Tibial artery (tissue), 4 donors: ENCODE data around the gene ZPBP2.

ENCODE experiments used
- DNase-seq, 2 donors: peaks; one replicate each; pipeline ENCODE4 v3.0.0-alpha.2; 2019
- H3K27ac ChIP-seq, 2 donors: fragments of 200-600 bp; sonication (generic) in 1 of 2; 1 replicate in 1 of 2; 2 replicates in 1 of 2; pipeline ENCODE4 v1.5.1; 2018 to 2019; ENCODE audit warnings: mild to moderate bottlenecking in 1 of 2
- H3K27me3 ChIP-seq, 2 donors: fragments of 200-600 bp; sonication (generic) in 1 of 2; one replicate each; pipeline versions ENCODE4 v1.5.1 to v1.6.0; 2016 to 2019
- H3K36me3 ChIP-seq, 3 donors: fragments of 200-600 bp; sonication (generic) in 2 of 3; one replicate each; pipeline ENCODE4 v1.5.1; 2016 to 2019; ENCODE audit warnings: mild to moderate bottlenecking in 2 of 3
- H3K4me1 ChIP-seq, 4 donors: fragments of 200-600 bp; sonication (generic) in 2 of 4; 1 replicate in 3 of 4; 2 replicates in 1 of 4; pipeline ENCODE4 v1.5.1; 2016 to 2019
- H3K4me3 ChIP-seq, 2 donors: fragments of 200-600 bp; sonication (generic) in 1 of 2; 1 replicate in 1 of 2; 2 replicates in 1 of 2; pipeline ENCODE4 v1.5.1; 2018 to 2019; ENCODE audit warnings: mild to moderate bottlenecking in 2 of 2
- H3K9me3 ChIP-seq, 3 donors: fragments of 200-600 bp; sonication (generic) in 1 of 3; one replicate each; pipeline ENCODE4 v1.5.1; 2016 to 2019
- intact Hi-C: fragments of 100-400 bp; cut with DNase I; formaldehyde crosslinking; loops from one replicate; pipeline ENCODE4 v1.15.0; 2023; ENCODE audit warnings: low total_unique reads
- TF ChIP-seq, protein P1 (sequence below), 2 experiments: fragments of 200-600 bp in 1 of 2; fragments of 450-650 bp in 1 of 2; IDR thresholded peaks; one replicate each; pipeline ENCODE4 v1.5.1; 2017 to 2019; ENCODE audit warnings: antibody characterized with exemption in 2 of 2, mild to moderate bottlenecking in 1 of 2, moderate library complexity in 1 of 2

ZPBP2 gene

DNA sequence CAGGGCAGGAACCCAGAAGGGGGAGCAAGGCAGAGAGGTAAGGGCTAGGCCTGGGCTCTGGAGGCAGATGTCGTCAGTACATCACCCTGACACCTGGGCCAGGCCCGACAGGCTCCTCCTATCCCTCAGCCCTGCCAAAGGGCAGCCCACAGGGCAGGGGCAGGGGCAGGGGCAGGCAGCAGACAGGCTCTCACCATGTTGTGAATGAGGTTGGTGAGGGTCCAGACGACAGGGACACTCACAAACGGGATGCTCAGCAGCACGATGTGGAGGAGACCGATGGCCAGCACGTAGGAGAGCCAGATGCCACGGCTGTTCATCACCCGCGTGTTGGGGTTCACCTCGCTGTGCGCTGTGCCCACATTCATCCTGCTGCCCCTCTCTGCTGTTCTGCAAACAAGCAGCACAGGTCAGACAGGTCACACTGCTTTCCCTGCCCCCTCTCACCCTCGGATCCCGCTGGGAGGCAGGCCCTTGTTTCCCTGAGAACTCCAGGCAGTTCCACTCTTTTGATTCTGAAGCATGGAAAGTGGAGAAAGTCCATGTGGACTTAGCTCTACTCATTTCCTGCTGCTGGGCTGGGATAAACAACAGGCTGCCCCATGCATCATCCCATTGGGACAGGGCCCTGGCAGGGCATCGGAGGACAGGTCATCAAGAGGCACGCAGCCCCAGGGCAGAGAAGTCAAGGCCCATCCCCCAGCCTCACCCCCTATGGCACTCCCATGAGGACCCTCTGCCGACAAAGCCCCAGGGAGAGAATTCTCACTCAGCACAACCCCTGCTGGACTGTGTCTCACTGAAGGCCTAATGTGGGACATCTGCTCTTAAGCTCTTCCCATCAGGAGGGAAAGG, 56.1 kb downstream of the ZPBP2 start:
- Histone ChIP-seq H3K27me3 (no peaks in the 10 kb centered on the region), H3K27ac (no peak overlapping the region), H3K4me1 (peaks cover 0 to 47% (median 27%) of the 10 kb centered on the region in 4 donors), H3K9me3 (no peaks in the 10 kb centered on the region), H3K36me3 (peaks cover 14 to 52% (median 46%) of the 10 kb centered on the region in 3 donors), H3K4me3 (no peak overlapping the region)
- intact Hi-C loops, result no loop called here
- no peak for DNase-seq
- TF ChIP-seq, protein P1, sequence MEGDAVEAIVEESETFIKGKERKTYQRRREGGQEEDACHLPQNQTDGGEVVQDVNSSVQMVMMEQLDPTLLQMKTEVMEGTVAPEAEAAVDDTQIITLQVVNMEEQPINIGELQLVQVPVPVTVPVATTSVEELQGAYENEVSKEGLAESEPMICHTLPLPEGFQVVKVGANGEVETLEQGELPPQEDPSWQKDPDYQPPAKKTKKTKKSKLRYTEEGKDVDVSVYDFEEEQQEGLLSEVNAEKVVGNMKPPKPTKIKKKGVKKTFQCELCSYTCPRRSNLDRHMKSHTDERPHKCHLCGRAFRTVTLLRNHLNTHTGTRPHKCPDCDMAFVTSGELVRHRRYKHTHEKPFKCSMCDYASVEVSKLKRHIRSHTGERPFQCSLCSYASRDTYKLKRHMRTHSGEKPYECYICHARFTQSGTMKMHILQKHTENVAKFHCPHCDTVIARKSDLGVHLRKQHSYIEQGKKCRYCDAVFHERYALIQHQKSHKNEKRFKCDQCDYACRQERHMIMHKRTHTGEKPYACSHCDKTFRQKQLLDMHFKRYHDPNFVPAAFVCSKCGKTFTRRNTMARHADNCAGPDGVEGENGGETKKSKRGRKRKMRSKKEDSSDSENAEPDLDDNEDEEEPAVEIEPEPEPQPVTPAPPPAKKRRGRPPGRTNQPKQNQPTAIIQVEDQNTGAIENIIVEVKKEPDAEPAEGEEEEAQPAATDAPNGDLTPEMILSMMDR (IDR thresholded peaks at IDR 0.05), result no peak

- no peak overlapping the region for H3K27ac ChIP-seq
- H3K27me3 ChIP-seq, result no peaks in the 10 kb centered on the region
- intact Hi-C loops, result no loop called here
- no peak overlapping the region for H3K4me3 ChIP-seq
- DNase-seq, result no peak
- H3K4me1 ChIP-seq, result peaks cover 0 to 49% (median 29%) of the 10 kb centered on the region in 4 donors
- H3K36me3 ChIP-seq, result peaks cover 14 to 47% (median 43%) of the 10 kb centered on the region in 3 donors
- no peaks in the 10 kb centered on the region for H3K9me3 ChIP-seq
- TF ChIP-seq, protein P1 (IDR thresholded peaks at IDR 0.05), result no peak
Observed at GRCh38 chr17:39924691-39925055, 56.7 kb downstream of the ZPBP2 start.

- H3K36me3 ChIP-seq, result peaks cover 14 to 39% (median 37%) of the 10 kb centered on the region in 3 donors
- H3K27me3 ChIP-seq, result no peaks in the 10 kb centered on the region
- no peak for DNase-seq
- intact Hi-C loops, result no loop called here
- H3K4me3 ChIP-seq, result no peak overlapping the region
- H3K9me3 ChIP-seq, result no peaks in the 10 kb centered on the region
- peaks cover 0 to 52% (median 32%) of the 10 kb centered on the region in 4 donors for H3K4me1 ChIP-seq
- no peak overlapping the region for H3K27ac ChIP-seq
- TF ChIP-seq, protein P1 (IDR thresholded peaks at IDR 0.05), result no peak
Observed at GRCh38 chr17:39925282-39926134, 57.5 kb downstream of the ZPBP2 start.

DNA sequence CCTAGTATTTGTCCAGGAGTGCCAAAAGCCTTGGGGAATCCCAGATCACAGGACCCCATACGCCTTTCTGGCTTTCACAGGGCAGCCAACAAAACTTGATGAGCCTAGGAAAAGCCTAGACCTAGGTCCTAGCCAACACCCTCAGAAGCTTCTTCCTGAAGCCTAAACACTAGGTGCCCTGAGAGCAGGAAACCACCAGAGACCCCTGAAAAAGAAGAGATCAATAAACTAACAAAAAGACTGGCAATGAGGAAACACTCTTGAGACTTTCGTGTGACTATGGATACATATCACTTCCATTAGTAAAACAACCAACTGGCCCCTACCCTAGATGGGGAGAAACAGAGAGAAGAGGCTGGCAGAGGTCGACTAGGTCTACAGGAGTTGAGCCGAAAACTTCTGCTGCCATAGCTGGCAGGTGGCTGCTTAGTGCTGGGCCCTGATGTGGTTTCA, 58.2 kb downstream of the ZPBP2 start:
- H3K27ac ChIP-seq, result peak overlapping the region in 1 of 2 donors; percentile 97
- intact Hi-C loops, result no loop called here

GRCh38 chr17:39926588-39927100, 58.6 kb downstream of the ZPBP2 start:
- Histone ChIP-seq H3K36me3 (peaks cover 14 to 27% (median 25%) of the 10 kb centered on the region in 3 donors), H3K9me3 (no peaks in the 10 kb centered on the region), H3K4me3 (peak overlapping the region; percentile 88 to 96), H3K27me3 (no peaks in the 10 kb centered on the region), H3K4me1 (peaks cover 0 to 52% (median 32%) of the 10 kb centered on the region in 4 donors), H3K27ac (peak overlapping the region; percentile 95 to 97)
- intact Hi-C loops, result no loop called here
- TF ChIP-seq, protein P1 (IDR thresholded peaks at IDR 0.05), result no peak
- DNase-seq, result peak in 1 of 2 donors; percentile 71

More for the DNA sequence above, 58.2 kb downstream of the ZPBP2 start:
- H3K9me3 ChIP-seq, result no peaks in the 10 kb centered on the region
- no peak for DNase-seq
- peaks cover 14 to 32% (median 30%) of the 10 kb centered on the region in 3 donors for H3K36me3 ChIP-seq
- TF ChIP-seq, protein P1 (IDR thresholded peaks at IDR 0.05), result no peak
- H3K27me3 ChIP-seq, result no peaks in the 10 kb centered on the region
- H3K4me1 ChIP-seq, result peaks cover 0 to 52% (median 32%) of the 10 kb centered on the region in 4 donors
- H3K4me3 ChIP-seq, result peak overlapping the region; percentile 88 to 96
